ENCODE measurements around the gene B3GALT4. TPM values are rescaled to one million over a fixed set of nuclear protein-coding genes. Genes with fewer than 3 reads are reported as not detected.
A peak's percentile ranks its signal among the peaks of the same experiment; 100 is the strongest.

B3GALT4 gene
- total RNA-seq, 3 donors from 2014 or later (not counting 1 experiment from before 2014, with no cell fraction given): 22.7 to 24.1 (median 23.1) TPM

GRCh38 chr6:33294086-33294823, 17.3 kb downstream of the B3GALT4 start:
- no peak overlapping the region for H3K4me3 Mint-ChIP-seq
- H3K36me3 Mint-ChIP-seq: no peaks in the 10 kb centered on the region
- H3K27ac Mint-ChIP-seq: no peak overlapping the region

GRCh38 chr6:33295621-33296369, 18.9 kb downstream of the B3GALT4 start:
- no peak overlapping the region for H3K4me3 ChIP-seq (ENCODE audit: low read length)
- no peak for TF ChIP-seq CTCF (IDR thresholded peaks at IDR 0.05)
- WGBS (ENCODE audit: insufficient coverage): 97% methylated on average over 15 of the region's 15 CpGs
- intact Hi-C loops (cut with micrococcal nuclease): no loop called here
- H3K4me1 ChIP-seq (ENCODE audit: control insufficient read depth, insufficient read depth, low read length): peaks cover 30% of the 10 kb centered on the region
- ATAC-seq (no peak), DNase-seq (no peak)
- H3K36me3 Mint-ChIP-seq: no peaks in the 10 kb centered on the region
- H3K9me3 ChIP-seq (ENCODE audit: control insufficient read depth, insufficient read depth, low read length): no peaks in the 10 kb centered on the region
- H3K27ac Mint-ChIP-seq: peak overlapping the region; percentile 99
- H3K9me3 Mint-ChIP-seq: no peaks in the 10 kb centered on the region
- H3K4me3 Mint-ChIP-seq: peak overlapping the region; percentile 70
- H3K27ac ChIP-seq (ENCODE audit: low read length): no peak overlapping the region
- H3K27me3 Mint-ChIP-seq (ENCODE audit: low read depth in 2 of 2): no peaks in the 10 kb centered on the region
- no peaks in the 10 kb centered on the region for H3K27me3 ChIP-seq (ENCODE audit: control insufficient read depth, insufficient read depth, low read length)
- H3K36me3 ChIP-seq (ENCODE audit: control insufficient read depth, insufficient read depth, low read length): peaks cover 53% of the 10 kb centered on the region
- H3K4me1 Mint-ChIP-seq: peaks cover 37 to 51% of the 10 kb centered on the region in 2 donors

More at GRCh38 chr6:33294086-33294823, 17.3 kb downstream of the B3GALT4 start:
- no peak for DNase-seq
- Histone ChIP-seq H3K4me1 (ENCODE audit: control insufficient read depth, insufficient read depth, low read length) (peaks cover 30% of the 10 kb centered on the region), H3K36me3 (ENCODE audit: control insufficient read depth, insufficient read depth, low read length) (peaks cover 53% of the 10 kb centered on the region), H3K9me3 (ENCODE audit: control insufficient read depth, insufficient read depth, low read length) (no peaks in the 10 kb centered on the region), H3K27me3 (ENCODE audit: control insufficient read depth, insufficient read depth, low read length) (no peaks in the 10 kb centered on the region), H3K27ac (ENCODE audit: low read length) (no peak overlapping the region), H3K4me3 (ENCODE audit: low read length) (no peak overlapping the region)
- H3K27me3 Mint-ChIP-seq (ENCODE audit: low read depth in 2 of 2): no peaks in the 10 kb centered on the region
- peaks cover 42 to 54% of the 10 kb centered on the region in 2 donors for H3K4me1 Mint-ChIP-seq
- 94% methylated on average over 10 of the region's 10 CpGs for WGBS (ENCODE audit: insufficient coverage)
- H3K9me3 Mint-ChIP-seq: no peaks in the 10 kb centered on the region
- ATAC-seq: no peak
- intact Hi-C loops (cut with micrococcal nuclease): no loop called here
- TF ChIP-seq CTCF (IDR thresholded peaks at IDR 0.05): no peak

- Mint-ChIP-seq H3K4me1 (peaks cover 30 to 53% of the 10 kb centered on the region in 2 donors), H3K36me3 (no peaks in the 10 kb centered on the region), H3K4me3 (peak overlapping the region; percentile 99), H3K27me3 (ENCODE audit: low read depth in 2 of 2) (no peaks in the 10 kb centered on the region), H3K27ac (peak overlapping the region; percentile 99), H3K9me3 (no peaks in the 10 kb centered on the region)
- Histone ChIP-seq H3K27me3 (ENCODE audit: control insufficient read depth, insufficient read depth, low read length) (no peaks in the 10 kb centered on the region), H3K9me3 (ENCODE audit: control insufficient read depth, insufficient read depth, low read length) (no peaks in the 10 kb centered on the region), H3K4me3 (ENCODE audit: low read length) (no peak overlapping the region), H3K4me1 (ENCODE audit: control insufficient read depth, insufficient read depth, low read length) (peaks cover 30% of the 10 kb centered on the region), H3K27ac (ENCODE audit: low read length) (peak overlapping the region; percentile 61), H3K36me3 (ENCODE audit: control insufficient read depth, insufficient read depth, low read length) (peaks cover 50% of the 10 kb centered on the region)
- ATAC-seq (no peak), DNase-seq (no peak)
- no peak for TF ChIP-seq CTCF (IDR thresholded peaks at IDR 0.05)
- intact Hi-C loops (cut with micrococcal nuclease): no loop called here
- WGBS (ENCODE audit: insufficient coverage): 88% methylated on average over 12 of the region's 12 CpGs
These were observed 20.0 kb downstream of the B3GALT4 start for GRCh38 chr6:33296797-33297405.

Measured in natural killer cell (primary cell).